M059J (cell line): ENCODE results near the gene KRT32. TPM values are rescaled to one million over a fixed set of nuclear protein-coding genes. Genes with fewer than 3 reads are reported as not detected.
A peak's percentile ranks its signal among the peaks of the same experiment; 100 is the strongest.

Source experiments
- DNase-seq: peaks from one replicate; pipeline ENCODE4 v3.0.0-alpha.2; 2012; ENCODE audit warnings: low read depth
- total RNA-seq: library from RNA; depleted of rRNA; stranded (reverse); fragments of >200 nt; shearing (Covaris generic); gene quantifications from 2 replicates; pipeline ENCODE4 v1.2.3, GENCODE V29; 2014

KRT32 gene
- total RNA-seq, 1 experiment from 2014 or later: 0.05 TPM

DNA sequence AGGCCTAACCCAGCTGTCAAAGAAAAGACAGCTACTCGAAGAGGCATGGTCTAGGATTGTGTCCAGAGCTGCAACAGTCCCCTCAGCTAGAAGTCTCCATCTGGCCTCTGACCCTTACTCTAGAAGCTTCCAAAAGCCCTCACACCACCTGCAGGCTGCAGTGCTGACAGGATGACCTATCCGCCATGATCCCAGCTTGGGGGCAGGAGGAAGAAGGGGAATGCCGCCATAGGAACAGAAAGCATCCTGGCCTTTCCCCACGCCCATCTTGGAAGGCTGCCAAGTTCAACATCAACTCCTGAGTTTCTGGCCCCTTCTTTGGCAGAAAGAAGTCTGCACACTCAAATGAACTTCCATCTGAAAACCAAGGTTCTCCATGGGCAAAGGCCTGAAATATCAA is 25.6 kb upstream of the KRT32 start:
- DNase-seq: peak; percentile 31

DNA sequence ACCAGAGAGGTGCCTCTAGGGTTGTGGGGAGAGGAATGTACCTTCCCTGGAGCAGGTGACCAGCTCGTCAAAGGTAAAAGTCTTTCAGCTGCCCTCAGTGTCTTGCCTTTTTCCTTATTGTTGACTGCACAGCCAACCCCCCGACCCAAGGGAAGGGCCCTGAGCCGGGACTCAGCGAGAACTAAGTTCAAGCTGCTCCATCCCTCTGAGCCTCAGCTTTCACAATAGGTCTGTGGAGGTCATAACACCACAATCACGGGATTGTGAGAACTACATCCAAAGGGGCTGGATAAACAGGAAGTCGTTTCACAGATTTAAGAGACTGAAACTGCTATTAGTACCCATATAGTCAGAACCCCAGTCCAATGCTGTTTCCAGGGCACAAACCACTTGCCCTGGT is 25.2 kb upstream of the KRT32 start:
- peak; percentile 11 for DNase-seq

DNA sequence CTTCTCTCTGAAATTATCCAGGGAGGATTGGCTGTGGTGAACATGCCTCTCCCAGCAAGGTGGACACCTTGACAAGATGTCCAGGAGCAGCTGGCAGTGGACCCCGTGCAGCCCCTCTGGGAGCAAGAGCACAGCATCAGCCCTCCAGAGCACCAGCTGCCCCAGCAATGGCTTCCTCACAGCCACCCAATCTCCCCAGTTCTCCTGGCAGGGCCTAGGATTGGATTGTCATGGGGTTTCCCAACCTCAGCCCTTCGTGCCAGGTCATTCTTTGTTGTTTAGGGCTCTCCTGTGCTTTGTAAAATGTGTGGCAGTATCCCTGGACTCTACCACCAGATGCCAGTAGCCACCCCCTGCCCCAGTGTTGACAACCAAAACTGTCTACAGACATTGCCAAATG is 24.3 kb upstream of the KRT32 start:
- no peak for DNase-seq

DNA sequence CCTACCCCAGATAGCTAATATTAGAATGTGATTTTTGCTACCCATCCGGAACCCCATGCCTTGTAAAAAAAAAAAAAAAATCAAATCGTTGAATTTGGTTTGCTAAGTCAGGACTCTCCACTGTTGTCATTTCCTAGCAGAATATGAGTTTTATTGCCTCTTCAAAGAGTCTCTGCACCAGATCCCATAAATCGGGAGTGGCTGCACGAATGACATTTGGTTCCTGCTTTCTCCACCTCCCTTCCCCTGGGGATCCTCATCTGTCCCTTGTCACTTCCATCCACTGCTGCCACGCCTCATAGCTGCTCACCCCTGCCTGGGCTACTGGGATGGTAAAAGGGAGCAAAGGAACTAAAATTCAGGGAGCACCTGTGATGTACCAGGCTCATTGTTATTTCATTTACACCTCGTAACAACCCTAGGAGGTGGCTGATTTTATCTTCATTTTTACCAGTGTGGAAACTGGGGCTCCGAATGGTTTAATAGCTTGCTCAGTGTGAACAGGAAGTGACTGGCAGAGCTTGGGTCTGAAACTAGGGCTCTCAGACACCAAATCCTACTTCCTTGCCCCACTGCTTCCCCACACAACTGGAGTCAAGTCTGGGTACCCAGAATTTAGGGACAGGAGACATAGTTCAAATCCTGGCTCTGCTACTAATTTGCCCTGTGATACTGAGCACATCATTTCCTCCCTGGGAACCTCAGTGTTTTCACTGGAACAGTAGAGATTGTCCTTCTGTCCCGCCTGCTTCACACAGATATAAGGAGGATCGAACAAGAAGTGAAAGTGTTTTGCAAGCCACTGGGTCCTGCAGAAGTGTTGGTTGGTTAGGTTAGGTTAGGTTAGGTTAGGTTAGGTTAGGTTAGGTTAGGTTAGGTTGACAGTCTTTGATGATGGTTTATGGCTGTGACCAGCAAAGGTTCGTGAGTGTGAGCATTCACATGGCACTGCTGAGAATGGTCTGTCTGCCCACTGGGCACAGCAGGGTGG is 23.1 kb upstream of the KRT32 start:
- no peak for DNase-seq

DNA sequence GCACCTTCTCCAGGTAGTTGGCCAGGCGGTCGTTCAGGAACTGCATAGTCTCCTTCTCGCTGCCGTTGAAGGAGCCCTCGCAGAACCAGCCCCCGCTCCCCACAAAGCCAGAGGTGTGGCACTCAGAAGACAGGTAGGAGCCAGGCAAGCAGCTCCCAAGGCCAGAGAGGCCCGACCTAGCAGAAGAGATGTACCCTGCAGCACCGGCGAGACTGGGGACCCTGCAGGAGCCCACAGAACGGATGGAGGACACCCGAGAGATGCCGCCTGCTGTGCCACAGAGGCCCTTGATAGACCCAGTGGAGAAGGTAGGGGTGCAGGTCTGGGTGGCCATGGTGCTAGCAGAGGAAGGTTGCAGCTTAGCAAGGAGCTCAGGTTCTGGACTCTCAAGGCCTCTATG is 22.3 kb upstream of the KRT32 start, which contains the start of gene KRT36:
KRT36 (minus strand) TSS at position 380 of the 400 bp plus-strand sequence; CDS start at position 334, 46 bp downstream.
- no peak for DNase-seq

DNA sequence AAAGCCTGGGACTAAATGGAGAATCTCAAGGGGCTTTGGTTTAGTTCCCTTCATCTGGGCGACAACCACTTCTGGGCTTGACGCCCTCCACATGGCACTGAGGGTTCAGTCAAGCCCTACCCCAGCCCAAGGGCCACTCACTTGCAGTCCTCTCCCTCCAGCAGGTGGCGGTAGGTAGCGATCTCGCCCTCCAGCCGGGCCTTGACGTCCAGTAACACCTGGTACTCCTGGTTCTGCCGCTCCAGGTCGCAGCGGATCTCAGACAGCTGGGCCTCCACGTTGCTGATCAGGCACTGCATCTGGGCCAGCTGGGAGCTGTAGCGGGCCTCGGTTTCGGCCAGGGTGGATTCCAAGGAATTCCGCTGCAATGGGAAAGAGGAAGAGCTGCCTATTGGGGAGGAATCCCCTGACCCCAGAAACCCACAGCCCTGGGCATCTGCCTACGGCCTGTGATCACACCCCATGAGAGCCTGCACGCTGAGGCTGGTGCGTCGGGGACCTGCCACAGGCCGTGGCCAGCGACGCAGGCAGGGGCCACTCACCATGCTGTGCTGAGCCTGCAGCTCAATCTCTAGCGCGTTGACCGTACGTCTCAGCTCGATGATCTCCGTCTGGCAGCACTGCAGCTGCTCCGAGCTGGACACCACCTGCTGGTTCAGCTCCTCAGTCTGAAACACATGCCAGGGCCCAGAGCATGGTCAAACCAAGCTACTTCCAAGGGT is 19.8 kb upstream of the KRT32 start:
- no peak for DNase-seq

DNA sequence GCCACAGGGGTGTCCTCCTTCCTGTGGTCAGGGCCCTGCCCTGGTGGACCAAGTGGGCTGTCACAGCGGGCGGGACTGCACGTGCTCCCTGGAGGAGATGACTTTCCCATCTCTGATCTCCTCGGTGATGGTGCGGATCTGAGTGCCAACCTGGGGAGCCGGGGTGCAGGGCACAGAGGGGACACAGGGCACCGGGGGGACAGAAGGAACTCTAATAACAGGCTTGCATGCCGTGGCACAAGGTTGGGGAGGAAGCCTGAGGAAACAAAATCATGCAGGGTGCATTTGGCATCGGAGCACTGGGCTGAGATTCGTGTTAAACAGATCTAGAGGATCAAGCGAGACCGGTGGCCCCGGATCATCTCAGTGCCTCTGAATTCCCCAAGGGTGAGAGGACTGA is 19.1 kb upstream of the KRT32 start:
- no peak for DNase-seq

DNA sequence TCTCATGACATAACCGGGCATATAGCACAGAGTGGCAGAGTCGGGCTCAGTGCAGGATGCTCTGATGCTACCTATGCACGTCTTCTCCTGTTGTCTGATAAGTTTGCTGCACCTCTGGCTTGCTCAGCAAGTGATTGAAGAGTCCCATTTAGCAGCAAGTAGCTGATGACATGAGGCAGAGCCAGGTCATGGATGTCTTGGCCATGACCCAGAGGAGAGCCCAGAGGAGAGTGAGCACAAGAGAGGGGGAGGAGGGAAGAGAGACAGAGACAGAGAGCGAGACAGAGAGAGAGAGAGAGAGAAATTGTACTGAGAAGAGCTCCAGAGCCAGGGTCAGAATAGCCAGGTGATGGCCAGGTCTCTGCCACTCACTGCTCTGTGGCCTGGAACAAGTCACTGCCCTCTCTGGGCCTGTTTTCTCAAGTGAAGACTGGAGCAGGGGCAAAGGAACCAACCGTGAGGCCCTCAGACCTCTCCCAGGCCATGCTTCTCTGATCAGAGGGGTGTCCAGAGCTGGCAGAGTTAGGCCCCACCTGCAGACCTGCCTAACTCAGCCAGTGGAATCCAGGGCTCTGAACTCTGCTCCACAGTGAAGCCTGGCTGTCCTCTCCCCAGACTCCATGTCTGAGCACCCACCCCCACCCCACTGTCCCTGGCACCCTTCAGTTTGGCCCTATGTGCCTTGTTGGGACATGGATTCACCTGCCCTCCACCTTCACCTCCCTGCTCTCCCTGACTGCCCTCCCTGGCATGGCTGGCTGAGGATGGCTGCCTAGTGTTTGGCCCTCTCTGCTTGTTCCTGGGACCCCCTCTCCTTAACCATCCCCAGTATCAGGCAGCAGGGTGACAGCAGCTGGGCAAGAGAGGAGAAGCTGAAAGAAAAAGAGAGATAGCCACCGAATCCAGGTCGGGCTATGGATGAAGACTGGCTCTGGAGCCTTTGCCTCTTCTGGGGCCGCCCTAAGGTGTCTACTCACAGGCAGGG is 18.0 kb upstream of the KRT32 start:
- no peak for DNase-seq

DNA sequence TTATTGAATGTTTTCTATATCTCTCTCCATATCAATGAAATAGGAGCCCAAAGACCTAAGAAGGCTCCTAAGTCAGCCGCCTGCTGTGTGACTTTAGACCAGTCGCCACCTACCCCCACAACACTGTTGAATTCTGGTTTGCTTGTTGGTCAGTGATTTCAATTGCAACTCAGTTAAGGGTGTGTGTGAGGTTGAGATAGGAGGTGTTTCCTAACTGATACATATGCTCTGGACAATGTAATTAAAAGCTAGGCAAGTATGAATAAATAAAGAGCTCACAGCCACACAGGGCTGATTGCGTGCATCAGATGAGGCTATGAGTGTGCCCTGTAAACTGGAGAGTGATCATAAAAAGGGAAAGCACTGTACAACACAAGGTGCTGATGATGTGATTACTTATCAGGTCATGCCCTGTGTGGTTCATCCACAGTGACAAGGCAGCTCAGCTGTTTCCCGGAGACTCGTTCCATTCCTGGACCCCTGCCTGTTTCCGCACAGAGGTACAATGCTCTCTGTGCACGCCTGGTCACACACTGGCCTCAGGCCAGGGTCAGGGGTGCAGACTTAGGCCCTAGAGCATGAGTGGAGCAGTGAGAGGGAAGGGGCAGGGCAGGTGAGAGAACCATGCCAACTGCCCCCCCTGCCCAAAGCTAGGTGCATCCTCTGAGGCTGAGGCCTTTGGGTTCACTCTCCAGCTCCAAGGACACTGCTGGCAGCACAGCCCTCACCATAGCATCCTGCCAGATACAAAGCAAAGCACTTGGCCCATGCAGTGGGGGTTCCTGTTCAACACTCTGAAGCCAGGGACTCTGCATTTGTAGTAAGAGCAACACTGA is 17.0 kb upstream of the KRT32 start:
- DNase-seq: peak; percentile 76

DNA sequence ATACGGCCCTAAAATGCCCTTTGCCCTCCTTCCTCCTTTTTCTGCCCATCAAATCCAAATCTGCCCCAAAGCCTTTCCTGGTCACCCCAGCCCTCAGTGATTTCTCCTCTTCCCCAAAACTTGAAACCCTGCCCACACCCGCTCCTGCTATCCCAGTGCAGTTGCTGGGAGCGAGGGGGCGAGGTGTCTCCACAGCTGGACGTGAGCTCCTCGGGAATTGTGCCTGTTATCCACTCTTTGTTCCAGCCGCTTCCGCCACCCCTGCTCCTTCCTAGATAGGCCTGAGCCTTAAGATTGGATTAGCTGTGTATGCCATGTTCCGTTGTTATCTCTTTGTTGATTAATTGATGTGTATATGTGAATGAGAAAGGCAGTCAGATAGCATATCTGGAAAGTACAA is 16.3 kb upstream of the KRT32 start:
- no peak for DNase-seq

DNA sequence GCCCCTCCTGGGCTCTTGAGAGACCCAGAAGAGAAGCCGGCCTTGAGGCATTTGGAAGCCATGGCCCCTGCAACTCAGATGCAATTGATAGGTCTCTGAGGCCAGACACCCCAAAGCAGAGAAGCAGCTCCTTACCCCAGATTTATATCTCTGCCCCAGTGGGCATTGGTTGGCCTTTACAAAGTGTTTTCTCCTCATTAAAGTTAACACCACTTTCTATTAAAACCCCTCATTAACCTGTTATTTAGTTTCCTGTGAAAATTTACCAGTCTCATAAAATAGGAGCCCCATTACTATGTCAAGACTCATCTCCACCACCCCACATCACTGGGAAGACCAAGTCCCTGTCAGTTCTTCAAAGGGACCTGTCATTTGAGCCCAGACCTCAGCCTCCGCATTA is 13.8 kb upstream of the KRT32 start, which contains the start of gene KRT35:
KRT35 (minus strand) TSS at position 116 of the 400 bp plus-strand sequence; CDS start at position 62, 54 bp downstream.
- DNase-seq: no peak

DNA sequence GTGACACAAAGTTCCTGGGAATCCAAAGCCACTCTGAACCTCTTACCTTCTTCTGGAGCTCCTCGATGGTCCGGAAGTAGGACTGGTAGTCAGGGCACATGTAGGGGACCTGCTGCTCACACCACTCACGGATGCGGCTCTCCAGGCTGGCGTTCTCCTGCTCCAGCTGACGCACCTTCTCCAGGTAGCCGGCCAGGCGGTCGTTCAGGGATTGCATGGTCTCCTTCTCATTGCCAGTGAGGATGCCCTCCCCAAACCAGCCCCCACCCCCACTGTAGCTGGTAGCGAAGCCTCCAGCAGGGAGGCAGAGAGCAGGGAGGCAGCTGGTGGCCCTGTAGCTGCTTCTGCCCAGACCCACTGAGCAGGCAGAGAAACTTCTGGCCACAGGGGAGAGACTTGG is 13.4 kb upstream of the KRT32 start:
- DNase-seq: no peak

DNA sequence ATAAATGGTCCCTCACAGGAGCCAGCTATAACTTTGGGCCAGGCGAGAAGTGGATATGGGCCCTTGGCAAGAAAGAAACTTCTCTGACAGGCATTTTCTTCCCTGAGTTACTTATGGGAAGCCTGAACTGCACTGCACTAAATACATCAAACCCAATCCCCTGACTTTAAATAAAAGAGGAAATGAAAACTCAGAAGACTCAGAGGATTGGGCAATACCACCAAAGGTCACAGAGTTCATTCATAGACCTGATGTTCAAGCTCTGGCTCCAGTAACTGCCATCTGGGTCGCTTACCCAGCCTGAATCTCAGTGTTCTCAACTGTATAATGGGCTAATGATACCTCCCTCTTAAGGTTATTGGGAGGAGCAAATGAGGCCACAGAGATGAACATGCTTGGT is 12.9 kb upstream of the KRT32 start:
- no peak for DNase-seq

DNA sequence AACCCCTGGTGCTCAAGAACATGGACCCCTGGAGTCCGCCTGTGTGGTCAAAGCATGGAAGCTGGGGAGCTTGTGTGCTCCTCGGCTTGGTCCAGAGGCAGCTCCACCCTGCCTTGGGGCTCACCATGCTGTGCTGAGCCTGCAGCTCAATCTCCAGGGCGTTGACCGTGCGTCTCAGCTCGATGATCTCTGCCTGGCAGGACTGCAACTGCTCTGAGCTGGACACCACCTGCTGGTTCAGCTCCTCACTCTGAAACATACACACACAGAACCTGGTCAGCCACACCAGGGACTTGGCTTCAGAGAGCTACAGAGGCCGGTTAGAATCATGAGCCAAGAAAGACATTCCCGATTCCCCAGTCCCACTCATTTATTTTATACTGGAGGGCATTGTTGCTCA is 11.1 kb upstream of the KRT32 start:
- DNase-seq: no peak

DNA sequence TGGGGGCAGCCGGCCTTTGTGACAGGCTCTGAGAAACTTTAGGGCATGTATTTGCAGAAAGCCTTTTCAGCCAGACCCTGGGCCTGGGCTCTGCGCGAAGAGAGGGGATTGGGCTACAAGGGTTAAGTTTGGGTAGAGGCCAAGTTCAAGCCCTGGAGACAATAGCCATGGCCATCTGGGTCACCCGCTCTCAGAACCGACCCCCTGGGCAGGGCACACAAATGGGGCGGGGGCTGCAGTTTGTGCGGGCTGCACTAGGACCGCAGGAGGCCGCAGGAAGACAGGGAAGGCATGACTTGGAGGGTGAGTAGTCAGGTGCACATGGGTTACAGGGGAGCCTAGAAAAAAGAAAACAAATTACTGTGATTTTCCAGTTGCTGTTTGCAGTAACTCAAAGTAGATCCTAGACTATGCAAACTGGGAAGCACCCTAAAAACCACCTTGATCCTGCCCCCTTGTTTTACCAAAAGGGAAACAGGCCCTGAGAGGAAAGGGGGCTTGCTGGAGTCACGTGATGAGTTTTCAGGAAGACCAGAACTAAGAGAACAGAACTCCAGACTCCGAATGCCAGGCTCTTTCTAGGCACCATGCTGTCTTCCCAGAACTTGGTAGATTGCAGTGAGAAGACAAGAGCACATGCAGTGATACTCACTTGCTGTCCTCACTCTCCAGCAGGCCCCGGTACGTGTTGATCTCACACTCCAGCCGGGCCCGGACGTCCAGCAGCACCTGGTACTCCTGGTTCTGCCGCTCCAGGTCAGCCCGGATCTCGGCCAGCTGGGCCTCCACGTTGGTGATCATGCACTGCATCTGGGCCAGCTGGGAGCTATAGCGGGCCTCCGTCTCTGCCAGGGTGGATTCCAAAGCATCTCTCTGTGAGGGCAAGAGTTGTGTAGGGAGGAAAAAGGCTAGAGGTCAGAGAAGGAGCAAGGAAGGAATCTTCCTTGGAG is 10.0 kb upstream of the KRT32 start:
- DNase-seq: no peak

DNA sequence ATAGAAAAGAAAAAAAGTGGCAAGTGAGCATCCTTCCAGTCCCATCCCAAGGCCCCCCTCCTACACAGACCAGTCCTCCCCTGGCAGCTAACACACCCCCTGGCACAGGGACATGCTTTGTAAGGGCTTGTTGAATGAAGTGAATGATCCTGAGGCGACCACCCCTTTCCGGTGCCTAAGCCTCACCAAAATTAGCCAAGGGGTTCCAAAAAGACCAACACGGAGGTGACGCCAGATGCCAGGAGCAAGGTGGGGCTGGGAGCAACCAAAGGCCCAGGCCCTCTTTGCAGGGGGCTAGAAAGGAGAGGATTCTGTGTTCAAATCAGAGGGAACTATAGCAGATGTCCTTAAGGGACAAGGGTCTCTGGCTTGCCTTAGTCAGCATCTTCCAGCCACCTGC is 8.2 kb upstream of the KRT32 start:
- DNase-seq: no peak

DNA sequence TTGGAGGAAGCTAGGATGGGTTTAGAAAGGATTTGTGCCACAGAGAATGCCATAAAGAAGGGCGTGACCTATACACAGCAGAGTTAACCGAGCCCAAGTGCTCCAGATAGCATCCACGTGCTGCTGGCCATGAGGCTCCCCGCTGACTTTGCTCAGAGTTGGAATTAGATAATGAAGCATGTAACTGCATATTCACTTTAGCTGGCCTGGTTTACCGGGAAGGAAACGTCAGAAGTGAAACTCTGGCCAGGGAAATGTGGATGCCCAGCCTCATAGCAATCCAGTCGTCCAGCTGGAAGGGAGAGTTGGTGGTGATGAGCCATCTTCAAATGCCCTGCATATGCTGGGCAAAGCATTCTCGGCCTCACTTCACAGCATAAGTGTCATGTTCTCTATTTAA is 7.7 kb upstream of the KRT32 start:
- DNase-seq: no peak

DNA sequence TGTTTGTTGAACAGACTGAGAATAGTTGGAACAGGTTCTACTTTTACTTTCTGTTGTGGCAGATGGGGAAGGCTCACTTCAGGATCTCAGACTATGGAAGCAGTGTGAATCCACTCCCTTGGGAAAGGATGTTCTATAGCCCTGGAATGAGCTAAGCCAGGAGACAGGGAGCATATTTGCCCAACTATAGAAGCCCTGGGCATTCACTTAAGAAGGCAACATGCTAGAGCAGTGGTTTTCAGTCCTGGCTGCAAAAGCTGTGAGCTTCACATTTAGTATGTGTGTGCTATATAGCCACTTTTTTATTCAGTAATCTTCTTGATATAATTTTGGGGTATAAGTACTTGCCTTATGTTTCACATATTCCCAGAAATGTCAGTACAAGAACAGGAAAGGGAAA is 1.2 kb upstream of the KRT32 start:
- DNase-seq: no peak

DNA sequence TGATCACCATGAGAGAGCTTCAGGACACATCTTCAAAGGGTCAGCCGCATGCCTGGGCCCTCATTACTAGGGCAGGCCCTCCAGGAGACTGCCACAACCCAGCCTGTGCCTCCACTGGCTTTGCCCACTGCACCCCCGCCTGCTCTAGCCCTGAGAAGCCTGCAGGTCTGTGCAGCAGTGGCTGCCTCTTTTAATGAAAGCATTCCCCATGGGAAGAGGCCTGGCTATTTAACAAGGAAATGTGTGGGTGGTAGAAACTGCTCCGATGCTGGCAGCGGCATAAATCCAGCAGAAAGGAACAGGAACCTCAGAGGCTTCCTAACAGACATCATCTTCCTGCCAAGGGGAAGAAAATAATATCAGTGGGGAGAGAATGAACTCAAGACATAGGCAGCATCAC is 375 bp upstream of the KRT32 start:
- DNase-seq: no peak
